IMR-90 (cell line): ENCODE measurements around the gene DCTN1. TPM values are rescaled to one million over a fixed set of nuclear protein-coding genes. Genes with fewer than 3 reads are reported as not detected.

ENCODE experiments used
- ATAC-seq: fragments of 200-7000 bp; cut with Tn5 transposase; 2 replicates; pipeline ENCODE4 v1.9.1; 2020; ENCODE audit warnings: low read depth, mild to moderate bottlenecking, moderate library complexity
- BruUV-seq: library from RNA; stranded (reverse); fragments of 400-500 nt; replicated peaks from 2 replicates; lab custom pipeline; 2021; lab: Mats Ljungman, UMichigan
- CTCF ChIA-PET: fragments of 300-600 bp; formaldehyde crosslinking; extraction: SDS; loops from one replicate; lab custom pipeline; 2021; ENCODE audit warnings: antibody characterized with exemption; lab: Yijun Ruan, JAX
- POLR2A ChIA-PET: fragments of 300-600 bp; sonication (Branson Sonifier 250); formaldehyde crosslinking; loops from one replicate; lab custom pipeline; 2022; ENCODE audit warnings: antibody characterized with exemption; ENCODE audit not compliant: unreplicated experiment; lab: Charles Lee
- DNase-seq: peaks from one replicate; pipeline ENCODE4 v3.0.0; 2013
- H2AFZ ChIP-seq: replicated peaks from 2 replicates; pipeline ENCODE3; 2013; ENCODE audit warnings: low read length, mild to moderate bottlenecking; ENCODE audit not compliant: poor library complexity
- H2AK5ac ChIP-seq: 2 replicates; pipeline ENCODE4 v1.6.1; 2013; ENCODE audit warnings: low read depth, low read length, inconsistent platforms
- H2AK9ac ChIP-seq: replicated peaks from 2 replicates; pipeline ENCODE3; 2013; ENCODE audit warnings: mild to moderate bottlenecking, low read depth, low read length, moderate library complexity; ENCODE audit not compliant: poor library complexity
- H2BK120ac ChIP-seq: 2 replicates; pipeline ENCODE4 v1.6.1; 2013; ENCODE audit warnings: low read depth, low read length, inconsistent platforms
- H2BK15ac ChIP-seq: 3 replicates; pipeline ENCODE4 v1.6.1; 2013; ENCODE audit warnings: low read depth, low read length, inconsistent platforms
- H2BK20ac ChIP-seq: 2 replicates; pipeline ENCODE4 v1.6.1; 2013; ENCODE audit warnings: low read depth, mild to moderate bottlenecking, inconsistent platforms, low read length, moderate library complexity
- H2BK5ac ChIP-seq: 2 replicates; pipeline ENCODE4 v1.6.1; 2013; ENCODE audit warnings: mild to moderate bottlenecking, low read depth, low read length, inconsistent platforms; ENCODE audit not compliant: poor library complexity, severe bottlenecking
- H3K14ac ChIP-seq: replicated peaks from 2 replicates; pipeline ENCODE4 v1.6.1; 2013; ENCODE audit warnings: low read depth, low read length, inconsistent platforms
- H3K18ac ChIP-seq: 2 replicates; pipeline ENCODE4 v1.6.1; 2013; ENCODE audit warnings: low read depth, low read length, control low read depth
- H3K23ac ChIP-seq: 2 replicates; pipeline ENCODE4 v1.6.1; 2013; ENCODE audit warnings: low read depth, low read length, inconsistent platforms
- H3K27ac ChIP-seq: 2 replicates; pipeline ENCODE4 v1.5.1; 2013; ENCODE audit warnings: mild to moderate bottlenecking, control low read depth, low read length; ENCODE audit not compliant: insufficient read depth
- H3K27me3 ChIP-seq: 2 replicates; pipeline ENCODE4 v1.6.1; 2013; ENCODE audit warnings: low read length; ENCODE audit not compliant: control insufficient read depth, insufficient read depth
- H3K36me3 ChIP-seq: 2 replicates; pipeline ENCODE4 v1.6.1; 2013; ENCODE audit warnings: low read length, mixed read lengths; ENCODE audit not compliant: control insufficient read depth, insufficient read depth
- H3K4ac ChIP-seq: 2 replicates; pipeline ENCODE4 v1.6.1; 2013; ENCODE audit warnings: low read depth, low read length, inconsistent platforms
- H3K4me1 ChIP-seq: 2 replicates; pipeline ENCODE4 v1.6.1; 2013; ENCODE audit warnings: low read length, mixed read lengths; ENCODE audit not compliant: control insufficient read depth, insufficient read depth
- H3K4me2 ChIP-seq: 2 replicates; pipeline ENCODE4 v1.6.1; 2013; ENCODE audit warnings: low read depth, mild to moderate bottlenecking, control low read depth, low read length, moderate library complexity
- H3K4me3 ChIP-seq: 2 replicates; pipeline ENCODE4 v1.5.1; 2013; ENCODE audit warnings: low read depth, mild to moderate bottlenecking, control low read depth, low read length, moderate library complexity; ENCODE audit not compliant: insufficient read depth
- H3K56ac ChIP-seq: 2 replicates; pipeline ENCODE4 v1.6.1; 2013; ENCODE audit warnings: low read length, inconsistent platforms; ENCODE audit not compliant: insufficient read depth; ENCODE audit errors: extremely low read depth
- H3K79me1 ChIP-seq, 2 experiments: 2 replicates each; pipeline ENCODE4 v1.6.1; 2013; ENCODE audit warnings: low read length in 2 of 2, inconsistent platforms in 1 of 2, low read depth in 1 of 2
- H3K9ac ChIP-seq: 2 replicates; pipeline ENCODE4 v1.6.1; 2013; ENCODE audit warnings: low read depth, low read length, control low read depth
- H3K9me1 ChIP-seq: 2 replicates; pipeline ENCODE4 v1.6.1; 2013; ENCODE audit warnings: low read length, inconsistent platforms; ENCODE audit not compliant: insufficient read depth
- H3K9me3 ChIP-seq: 2 replicates; pipeline ENCODE4 v1.6.1; 2013; ENCODE audit warnings: low read length; ENCODE audit not compliant: control insufficient read depth, insufficient read depth
- H4K20me1 ChIP-seq: 2 replicates; pipeline ENCODE4 v1.6.1; 2013; ENCODE audit warnings: low read length, inconsistent platforms; ENCODE audit not compliant: insufficient read depth
- H4K5ac ChIP-seq: 2 replicates; pipeline ENCODE4 v1.6.1; 2013; ENCODE audit warnings: mild to moderate bottlenecking, low read depth, low read length, control low read depth
- H4K8ac ChIP-seq, 2 experiments: 2 replicates each; pipeline ENCODE4 v1.6.1; 2013; ENCODE audit warnings: low read depth in 2 of 2, low read length in 2 of 2, control low read depth in 1 of 2, inconsistent platforms in 1 of 2
- H4K91ac ChIP-seq: 2 replicates; pipeline ENCODE4 v1.6.1; 2013; ENCODE audit warnings: low read depth, low read length, inconsistent platforms; ENCODE audit not compliant: insufficient read depth
- BHLHE40 ChIP-seq: fragments of 150-350 bp; IDR thresholded peaks from 2 replicates; pipeline ENCODE4 v1.6.1; 2016; ENCODE audit warnings: mild to moderate bottlenecking, low read depth, low read length
- CEBPB ChIP-seq: IDR thresholded peaks from 2 replicates; pipeline ENCODE4 v1.6.1; 2012; ENCODE audit warnings: low read depth, low read length, improper control_type of control experiment
- CHD1 ChIP-seq: IDR thresholded peaks from 2 replicates; pipeline ENCODE4 v1.6.1; 2012; ENCODE audit warnings: low read depth, low read length, improper control_type of control experiment
- FOS ChIP-seq: fragments of 150-350 bp; IDR thresholded peaks from 2 replicates; pipeline ENCODE4 v1.6.1; 2016; ENCODE audit warnings: low read depth, low read length
- MAFK ChIP-seq: IDR thresholded peaks from 2 replicates; pipeline ENCODE4 v1.6.1; 2012; ENCODE audit warnings: low read depth, low read length, improper control_type of control experiment
- MAZ ChIP-seq: IDR thresholded peaks from 2 replicates; pipeline ENCODE4 v1.6.1; 2012; ENCODE audit warnings: low read depth, mild to moderate bottlenecking, low read length, improper control_type of control experiment, moderate library complexity, borderline replicate concordance
- MXI1 ChIP-seq: IDR thresholded peaks from 2 replicates; pipeline ENCODE4 v1.6.1; 2012; ENCODE audit warnings: low read depth, mild to moderate bottlenecking, low read length, moderate library complexity, borderline replicate concordance
- NFE2L2 ChIP-seq: fragments of 150-350 bp; IDR thresholded peaks from 2 replicates; pipeline ENCODE4 v1.6.1; 2016; ENCODE audit warnings: low read depth, mild to moderate bottlenecking, low read length
- POLR2A ChIP-seq: IDR thresholded peaks from 2 replicates; pipeline ENCODE4 v1.6.1; 2012; ENCODE audit warnings: mild to moderate bottlenecking, low read depth, low read length
- RAD21 ChIP-seq: IDR thresholded peaks from 2 replicates; pipeline ENCODE4 v1.6.1; 2012; ENCODE audit warnings: low read length, improper control_type of control experiment
- RCOR1 ChIP-seq: IDR thresholded peaks from 2 replicates; pipeline ENCODE4 v1.6.1; 2012; ENCODE audit warnings: mild to moderate bottlenecking, low read length, improper control_type of control experiment; ENCODE audit not compliant: insufficient replicate concordance
- RFX5 ChIP-seq: IDR thresholded peaks from 2 replicates; pipeline ENCODE4 v1.8.0; 2012; ENCODE audit warnings: low read depth, mild to moderate bottlenecking, low read length, moderate library complexity
- SMC3 ChIP-seq: fragments of 150-350 bp; IDR thresholded peaks from 2 replicates; pipeline ENCODE4 v1.6.1; 2016; ENCODE audit warnings: low read depth, mild to moderate bottlenecking, antibody characterized with exemption, low read length, moderate library complexity
- WGBS, 2 experiments: methylation state at CpG; one replicate each; pipeline versions ENCODE4 v1.1.5 to v1.1.7; 2013; ENCODE audit warnings: missing lambda C conversion rate in 2 of 2; ENCODE audit not compliant: insufficient read length in 1 of 2; ENCODE audit errors: extremely low coverage in 2 of 2; 5-methylcytosine and 5-hydroxymethylcytosine counted together
- dilution Hi-C: fragments of 300-500 bp; cut with HindIII; formaldehyde crosslinking; loops from one replicate; pipeline ENCODE4 v1.14.3; 2018; ENCODE audit warnings: low sequenced_read_pairs; ENCODE audit not compliant: unreplicated experiment
- in situ Hi-C: fragments of 300-500 bp; cut with MboI; formaldehyde crosslinking; loops from 3 replicates; pipeline ENCODE4 v1.14.3; 2019; ENCODE audit warnings: low sequenced_read_pairs, inconsistent platforms, mixed read lengths
- intact Hi-C: fragments of 100-400 bp; cut with micrococcal nuclease; formaldehyde crosslinking; loops from 2 replicates; pipeline ENCODE4 v1.10.0; 2022
- polyA plus RNA-seq, 3 experiments: library from polyadenylated mRNA; depleted of rRNA; stranded (reverse); fragments of >200 nt; gene quantifications; 2 replicates each; pipeline ENCODE4 v1.2.3, GENCODE V29; 2012; ENCODE audit warnings: low replicate concordance in 1 of 3
- total RNA-seq: library from RNA; depleted of rRNA; stranded (reverse); fragments of >200 nt; gene quantifications from 2 replicates; pipeline ENCODE4 v1.2.3, GENCODE V29; 2012
- TF ChIP-seq, protein P1 (sequence below): fragments of 150-350 bp; IDR thresholded peaks from 2 replicates; pipeline ENCODE4 v1.6.1; 2017; ENCODE audit warnings: mild to moderate bottlenecking, antibody characterized with exemption, low read length, low read depth
- TF ChIP-seq, protein P2 (sequence below): conservative IDR thresholded peaks from 2 replicates; pipeline ENCODE4 v1.5.1; 2012; ENCODE audit warnings: mild to moderate bottlenecking, low read depth, low read length, improper control_type of control experiment
- TF ChIP-seq, protein P3 (sequence below): fragments of 150-350 bp; IDR thresholded peaks from 2 replicates; pipeline ENCODE4 v1.6.1; 2016; ENCODE audit warnings: low read depth, mild to moderate bottlenecking, low read length, moderate library complexity, borderline replicate concordance

DCTN1 gene
- total and polyA plus RNA-seq, 2 of the 4 experiments (the other 2 are of a cell fraction) = 136 to 204 TPM

DNA sequence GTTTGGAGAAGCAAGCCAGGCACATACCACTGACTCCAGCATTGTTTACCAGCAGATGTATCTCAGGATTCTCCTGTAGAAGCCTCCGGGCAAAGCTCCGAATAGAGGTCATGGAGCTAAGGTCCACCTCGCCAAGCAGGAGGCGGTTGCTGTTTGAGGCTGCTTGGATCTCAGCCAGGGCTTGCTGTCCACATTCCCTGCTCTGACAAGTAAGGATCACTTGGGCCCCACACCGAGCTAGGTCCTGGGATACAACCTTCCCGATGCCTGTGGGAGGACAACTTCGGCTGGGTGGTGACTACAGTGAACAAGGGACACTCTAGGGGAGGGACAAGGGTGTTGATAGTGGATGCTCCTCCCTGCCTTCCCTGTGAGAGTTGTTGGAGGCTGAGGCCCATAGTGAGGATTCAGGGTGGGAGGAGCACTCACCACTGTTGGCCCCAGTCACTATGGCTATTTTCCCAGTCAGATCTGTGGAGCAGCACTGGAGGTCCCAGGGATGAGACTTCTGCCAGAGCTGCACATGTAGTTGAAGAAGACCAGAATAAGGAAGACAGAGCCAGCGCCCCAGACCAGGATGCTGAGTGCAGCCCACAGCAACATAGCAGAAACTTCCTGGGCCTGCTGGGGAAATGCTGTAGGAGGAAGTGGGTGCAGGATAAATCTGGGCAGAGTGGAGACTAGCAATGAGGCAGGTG is 33.0 kb upstream of the DCTN1 start:
- no peak overlapping the region for H3K27ac ChIP-seq
- no peaks in the 10 kb centered on the region for H3K4me1 ChIP-seq
- no peak overlapping the region for H3K4me3 ChIP-seq
- no peak overlapping the region for H2AK5ac ChIP-seq
- H3K56ac ChIP-seq = no peak overlapping the region
- no peaks in the 10 kb centered on the region for H3K36me3 ChIP-seq
- no peaks in the 10 kb centered on the region for H4K20me1 ChIP-seq
- no peaks in the 10 kb centered on the region for H3K9me1 ChIP-seq
- 100% methylated on average over 1 of the region's 8 CpGs; no CpG with 5 or more reads in 1 of the 2 experiments for WGBS, 2 experiments
- CTCF ChIA-PET = no interaction called here
- TF ChIP-seq NFE2L2 = no peak
- TF ChIP-seq, protein P1, sequence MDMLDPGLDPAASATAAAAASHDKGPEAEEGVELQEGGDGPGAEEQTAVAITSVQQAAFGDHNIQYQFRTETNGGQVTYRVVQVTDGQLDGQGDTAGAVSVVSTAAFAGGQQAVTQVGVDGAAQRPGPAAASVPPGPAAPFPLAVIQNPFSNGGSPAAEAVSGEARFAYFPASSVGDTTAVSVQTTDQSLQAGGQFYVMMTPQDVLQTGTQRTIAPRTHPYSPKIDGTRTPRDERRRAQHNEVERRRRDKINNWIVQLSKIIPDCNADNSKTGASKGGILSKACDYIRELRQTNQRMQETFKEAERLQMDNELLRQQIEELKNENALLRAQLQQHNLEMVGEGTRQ = no peak
- no peak for TF ChIP-seq SMC3
- no peak for TF ChIP-seq RAD21
- no peak for TF ChIP-seq RCOR1
- TF ChIP-seq BHLHE40 = no peak
- TF ChIP-seq MAFK = no peak
- no peak for TF ChIP-seq POLR2A
- TF ChIP-seq CHD1 = no peak
- TF ChIP-seq MXI1 = no peak
- TF ChIP-seq CEBPB = no peak
- TF ChIP-seq, protein P2, sequence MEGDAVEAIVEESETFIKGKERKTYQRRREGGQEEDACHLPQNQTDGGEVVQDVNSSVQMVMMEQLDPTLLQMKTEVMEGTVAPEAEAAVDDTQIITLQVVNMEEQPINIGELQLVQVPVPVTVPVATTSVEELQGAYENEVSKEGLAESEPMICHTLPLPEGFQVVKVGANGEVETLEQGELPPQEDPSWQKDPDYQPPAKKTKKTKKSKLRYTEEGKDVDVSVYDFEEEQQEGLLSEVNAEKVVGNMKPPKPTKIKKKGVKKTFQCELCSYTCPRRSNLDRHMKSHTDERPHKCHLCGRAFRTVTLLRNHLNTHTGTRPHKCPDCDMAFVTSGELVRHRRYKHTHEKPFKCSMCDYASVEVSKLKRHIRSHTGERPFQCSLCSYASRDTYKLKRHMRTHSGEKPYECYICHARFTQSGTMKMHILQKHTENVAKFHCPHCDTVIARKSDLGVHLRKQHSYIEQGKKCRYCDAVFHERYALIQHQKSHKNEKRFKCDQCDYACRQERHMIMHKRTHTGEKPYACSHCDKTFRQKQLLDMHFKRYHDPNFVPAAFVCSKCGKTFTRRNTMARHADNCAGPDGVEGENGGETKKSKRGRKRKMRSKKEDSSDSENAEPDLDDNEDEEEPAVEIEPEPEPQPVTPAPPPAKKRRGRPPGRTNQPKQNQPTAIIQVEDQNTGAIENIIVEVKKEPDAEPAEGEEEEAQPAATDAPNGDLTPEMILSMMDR = no peak
- TF ChIP-seq RFX5 = no peak
- TF ChIP-seq, protein P3, sequence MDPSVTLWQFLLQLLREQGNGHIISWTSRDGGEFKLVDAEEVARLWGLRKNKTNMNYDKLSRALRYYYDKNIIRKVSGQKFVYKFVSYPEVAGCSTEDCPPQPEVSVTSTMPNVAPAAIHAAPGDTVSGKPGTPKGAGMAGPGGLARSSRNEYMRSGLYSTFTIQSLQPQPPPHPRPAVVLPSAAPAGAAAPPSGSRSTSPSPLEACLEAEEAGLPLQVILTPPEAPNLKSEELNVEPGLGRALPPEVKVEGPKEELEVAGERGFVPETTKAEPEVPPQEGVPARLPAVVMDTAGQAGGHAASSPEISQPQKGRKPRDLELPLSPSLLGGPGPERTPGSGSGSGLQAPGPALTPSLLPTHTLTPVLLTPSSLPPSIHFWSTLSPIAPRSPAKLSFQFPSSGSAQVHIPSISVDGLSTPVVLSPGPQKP = no peak
- no peak for TF ChIP-seq MAZ
- TF ChIP-seq FOS = no peak
- H4K8ac ChIP-seq = no peak overlapping the region
- in situ Hi-C loops = no loop called here
- dilution Hi-C loops = no loop called here
- H3K9ac ChIP-seq = no peak overlapping the region
- no peak overlapping the region for H4K91ac ChIP-seq
- DNase-seq = no peak
- no peaks in the 10 kb centered on the region for H3K79me1 ChIP-seq
- peak overlapping the region; percentile 55 for H2AK9ac ChIP-seq
- H2BK15ac ChIP-seq = no peak overlapping the region
- H2BK5ac ChIP-seq = no peak overlapping the region
- H3K4me2 ChIP-seq = no peak overlapping the region
- H2AFZ ChIP-seq = peak overlapping the region; percentile 43
- intact Hi-C loops = no loop called here
- POLR2A ChIA-PET = no interaction called here
- H3K9me3 ChIP-seq = no peaks in the 10 kb centered on the region
- no TSS peak for BruUV-seq
- ATAC-seq = peak; percentile 19; the same call in 1 of the 2 replicates
- no peak overlapping the region for H2BK120ac ChIP-seq
- H3K27me3 ChIP-seq = peaks cover 34% of the 10 kb centered on the region
- no peak overlapping the region for H4K5ac ChIP-seq
- no peak overlapping the region for H3K18ac ChIP-seq
- H3K23ac ChIP-seq = no peak overlapping the region
- no peak overlapping the region for H3K4ac ChIP-seq
- no peak overlapping the region for H2BK20ac ChIP-seq
- H3K14ac ChIP-seq = no peak overlapping the region
